Mesodermal cell (in vitro differentiated cells): Measurements from ENCODE around the gene SSNA1.

Experiments
- H3K27ac ChIP-seq: 2 replicates; pipeline ENCODE4 v1.7.0; 2013; ENCODE audit warnings: mild to moderate bottlenecking, low read depth, low read length, moderate library complexity; ENCODE audit not compliant: severe bottlenecking
- H3K36me3 ChIP-seq: 2 replicates; pipeline ENCODE4 v1.7.1; 2013; ENCODE audit warnings: mild to moderate bottlenecking, low read length, moderate library complexity; ENCODE audit not compliant: control insufficient read depth, insufficient read depth
- H3K4me1 ChIP-seq: one replicate; pipeline ENCODE4 v1.7.1; 2013; ENCODE audit warnings: mild to moderate bottlenecking, low read length; ENCODE audit not compliant: insufficient read depth, control insufficient read depth, poor library complexity, severe bottlenecking
- H3K4me3 ChIP-seq: 2 replicates; pipeline ENCODE4 v1.7.0; 2013; ENCODE audit warnings: low read length, control low read depth, mild to moderate bottlenecking; ENCODE audit not compliant: insufficient read depth, poor library complexity, severe bottlenecking; ENCODE audit errors: extremely low read depth
- H3K9me3 ChIP-seq: 2 replicates; pipeline ENCODE4 v1.7.1; 2013; ENCODE audit warnings: mild to moderate bottlenecking, low read length, moderate library complexity; ENCODE audit not compliant: control insufficient read depth
- WGBS, 2 experiments: methylation state at CpG; one replicate each; pipeline ENCODE4 v1.1.5; 2013; ENCODE audit warnings: missing lambda C conversion rate in 2 of 2; ENCODE audit not compliant: insufficient coverage in 2 of 2; 5-methylcytosine and 5-hydroxymethylcytosine counted together

Gene SSNA1

GRCh38 chr9:137179761-137180160 is 8.7 kb upstream of the SSNA1 start:
- Histone ChIP-seq H3K36me3 (peaks cover 40% of the 10 kb centered on the region), H3K9me3 (no peaks in the 10 kb centered on the region), H3K4me1 (peaks cover 11% of the 10 kb centered on the region), H3K4me3 (no peak overlapping the region), H3K27ac (no peak overlapping the region)
- 95 to 99% methylated on average over 13 to 14 of the region's 17 CpGs for WGBS, 2 experiments

- peaks cover 41% of the 10 kb centered on the region for H3K36me3 ChIP-seq
Measured at GRCh38 chr9:137180491-137180890, 8.0 kb upstream of the SSNA1 start.

GRCh38 chr9:137181680-137182079 is 6.8 kb upstream of the SSNA1 start:
- WGBS, 2 experiments = 95% methylated on average over 18 of the region's 22 CpGs
- Histone ChIP-seq H3K4me1 (peaks cover 11% of the 10 kb centered on the region), H3K9me3 (no peaks in the 10 kb centered on the region), H3K27ac (no peak overlapping the region), H3K36me3 (peaks cover 51% of the 10 kb centered on the region), H3K4me3 (no peak overlapping the region)

More at GRCh38 chr9:137180491-137180890, 8.0 kb upstream of the SSNA1 start:
- Histone ChIP-seq H3K27ac (no peak overlapping the region), H3K4me1 (peaks cover 11% of the 10 kb centered on the region), H3K4me3 (no peak overlapping the region), H3K9me3 (no peaks in the 10 kb centered on the region)
- 98 to 99% methylated on average over 20 of the region's 20 CpGs for WGBS, 2 experiments

DNA sequence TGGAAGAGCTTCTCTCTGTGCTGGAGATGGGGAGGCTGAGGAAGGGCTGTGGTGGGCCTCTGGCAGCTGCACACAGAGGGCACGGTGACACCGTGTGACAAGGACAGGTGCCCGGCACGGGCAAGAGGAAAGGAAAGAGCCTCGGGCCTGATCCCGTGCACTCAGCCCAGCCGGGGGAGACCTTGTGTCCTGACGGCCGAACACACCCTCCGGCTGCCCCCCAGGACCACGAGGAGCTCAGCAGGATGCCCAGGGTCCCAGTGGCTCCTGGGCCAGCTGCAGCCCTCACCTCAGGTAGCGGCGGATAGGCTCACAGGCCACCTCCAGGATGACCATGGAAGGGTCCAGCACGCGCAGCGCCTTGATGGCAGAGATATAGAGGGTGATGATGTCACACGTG is 5.6 kb upstream of the SSNA1 start:
- peaks cover 21% of the 10 kb centered on the region for H3K4me1 ChIP-seq
- H3K36me3 ChIP-seq = peaks cover 52% of the 10 kb centered on the region
- H3K27ac ChIP-seq = no peak overlapping the region
- no peaks in the 10 kb centered on the region for H3K9me3 ChIP-seq
- no peak overlapping the region for H3K4me3 ChIP-seq
- WGBS, 2 experiments = 91 to 95% methylated on average over 15 to 17 of the region's 17 CpGs

- Histone ChIP-seq H3K4me1 (peaks cover 10% of the 10 kb centered on the region), H3K9me3 (no peaks in the 10 kb centered on the region), H3K36me3 (peaks cover 52% of the 10 kb centered on the region), H3K4me3 (no peak overlapping the region), H3K27ac (no peak overlapping the region)
- 94 to 97% methylated on average over 27 of the region's 27 CpGs for WGBS, 2 experiments
Measured at GRCh38 chr9:137183980-137184595, 4.4 kb upstream of the SSNA1 start.

GRCh38 chr9:137184881-137185660 is 3.4 kb upstream of the SSNA1 start:
- peaks cover 52% of the 10 kb centered on the region for H3K36me3 ChIP-seq
- 96 to 97% methylated on average over 42 to 47 of the region's 48 CpGs for WGBS, 2 experiments
- H3K4me1 ChIP-seq = peaks cover 18% of the 10 kb centered on the region
- no peak overlapping the region for H3K27ac ChIP-seq
- H3K9me3 ChIP-seq = no peaks in the 10 kb centered on the region
- H3K4me3 ChIP-seq = no peak overlapping the region

- 97% methylated on average over 16 to 19 of the region's 19 CpGs for WGBS, 2 experiments
- H3K4me3 ChIP-seq = no peak overlapping the region
- H3K4me1 ChIP-seq = peaks cover 21% of the 10 kb centered on the region
- H3K9me3 ChIP-seq = no peaks in the 10 kb centered on the region
- peaks cover 51% of the 10 kb centered on the region for H3K36me3 ChIP-seq
- H3K27ac ChIP-seq = no peak overlapping the region
Measured at GRCh38 chr9:137185921-137186320, 2.6 kb upstream of the SSNA1 start.

DNA sequence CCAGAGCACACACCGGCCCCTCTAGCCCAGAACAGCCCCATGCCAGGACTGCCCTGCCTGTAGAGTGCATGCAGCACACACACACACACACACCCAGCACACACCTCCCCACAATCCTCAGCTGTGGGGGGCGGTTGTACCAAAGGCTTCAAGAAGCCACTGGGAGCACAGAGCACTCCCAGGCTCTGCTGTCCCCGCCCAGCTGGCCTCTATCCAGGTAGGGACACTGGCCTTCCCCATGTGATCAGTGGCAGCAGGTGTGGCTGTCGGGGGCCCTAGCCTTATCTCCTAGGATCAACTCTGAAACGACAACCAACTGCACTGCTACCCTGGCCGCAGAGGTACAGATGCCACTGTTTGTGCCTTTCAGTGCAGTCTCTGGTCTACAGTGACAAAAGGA is 2.1 kb upstream of the SSNA1 start:
- no peak overlapping the region for H3K4me3 ChIP-seq
- no peaks in the 10 kb centered on the region for H3K9me3 ChIP-seq
- peaks cover 51% of the 10 kb centered on the region for H3K36me3 ChIP-seq
- H3K4me1 ChIP-seq = peaks cover 21% of the 10 kb centered on the region
- 93 to 96% methylated on average over 5 to 6 of the region's 6 CpGs for WGBS, 2 experiments
- no peak overlapping the region for H3K27ac ChIP-seq

- Histone ChIP-seq H3K27ac (no peak overlapping the region), H3K4me3 (peak overlapping the region; percentile 91), H3K9me3 (no peaks in the 10 kb centered on the region), H3K4me1 (peaks cover 21% of the 10 kb centered on the region), H3K36me3 (peaks cover 51% of the 10 kb centered on the region)
- WGBS, 2 experiments = 89 to 95% methylated on average over 15 of the region's 15 CpGs
Measured at GRCh38 chr9:137187386-137187785, 1.1 kb upstream of the SSNA1 start.

DNA sequence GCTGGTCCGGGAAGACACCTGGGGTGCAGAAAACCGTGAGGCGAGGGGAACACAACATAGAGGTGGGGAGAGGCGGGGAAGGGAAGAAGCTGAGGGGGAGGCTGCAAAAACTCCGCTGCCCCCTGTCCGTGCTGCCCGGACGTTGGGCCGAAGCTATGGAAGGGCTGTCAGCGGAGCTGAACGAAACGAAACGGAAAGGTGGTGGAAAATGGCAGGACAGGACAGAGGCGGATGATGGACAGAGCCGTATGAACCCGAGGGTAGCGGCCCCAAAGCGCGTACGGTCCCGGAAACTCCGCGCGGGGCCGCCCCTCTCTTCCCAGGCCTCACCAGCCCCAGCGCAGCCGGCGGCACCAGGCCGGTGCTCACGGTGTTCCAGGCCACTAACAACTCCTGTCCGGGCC is 388 bp upstream of the SSNA1 start:
- WGBS, 2 experiments = 0 to 1% methylated on average over 22 to 29 of the region's 31 CpGs
- Histone ChIP-seq H3K9me3 (no peaks in the 10 kb centered on the region), H3K36me3 (peaks cover 46% of the 10 kb centered on the region), H3K27ac (peak overlapping the region; percentile 94), H3K4me1 (peaks cover 21% of the 10 kb centered on the region), H3K4me3 (peak overlapping the region; percentile 91)
